GM18907 (cell line): ENCODE results near the gene CUL3.
"Not testable (repeated sequence)": the region's sequence is repeated elsewhere in the genome, so short reads cannot be mapped to it uniquely, and the experiment has no call there.

Experiments
- ATAC-seq: cut with Tn5 transposase; IDR thresholded peaks from one replicate; pipeline ENCODE4 v1.9.1; 2021; ENCODE audit warnings: mild to moderate bottlenecking, moderate library complexity; ENCODE audit not compliant: unreplicated experiment

Gene CUL3

GRCh38 chr2:224545884-224546644 lies 39.1 kb downstream of the CUL3 start:
- ATAC-seq = peak; percentile 67

- ATAC-seq = no peak
These were observed 41.2 kb downstream of the CUL3 start for GRCh38 chr2:224543939-224544338.

- ATAC-seq = no peak
These were observed 46.5 kb downstream of the CUL3 start for GRCh38 chr2:224538561-224539138.

GRCh38 chr2:224532931-224533330 lies 52.2 kb downstream of the CUL3 start:
- ATAC-seq = peak; percentile 72

GRCh38 chr2:224532441-224532840 lies 52.7 kb downstream of the CUL3 start:
- ATAC-seq = peak; percentile 14

GRCh38 chr2:224528171-224528570 lies 57.0 kb downstream of the CUL3 start:
- no peak for ATAC-seq

GRCh38 chr2:224525774-224526173 lies 59.4 kb downstream of the CUL3 start:
- ATAC-seq = no peak

GRCh38 chr2:224524657-224525056 lies 60.5 kb downstream of the CUL3 start:
- ATAC-seq = no peak

GRCh38 chr2:224523626-224524577 lies 61.3 kb downstream of the CUL3 start:
- ATAC-seq = peak; percentile 44

GRCh38 chr2:224522483-224522882 lies 62.7 kb downstream of the CUL3 start:
- ATAC-seq = not testable (repeated sequence)

GRCh38 chr2:224520064-224520463 lies 65.1 kb downstream of the CUL3 start:
- ATAC-seq = peak; percentile 76

GRCh38 chr2:224518806-224519580 lies 66.2 kb downstream of the CUL3 start:
- ATAC-seq = no peak

- ATAC-seq = no peak
These were observed 67.2 kb downstream of the CUL3 start for GRCh38 chr2:224517963-224518362.

- not testable (repeated sequence) for ATAC-seq
These were observed 68.8 kb downstream of the CUL3 start for GRCh38 chr2:224516393-224516792.

- no peak for ATAC-seq
These were observed 71.2 kb downstream of the CUL3 start for GRCh38 chr2:224513991-224514390.

- ATAC-seq = no peak
These were observed 77.4 kb downstream of the CUL3 start for GRCh38 chr2:224507789-224508188.

GRCh38 chr2:224506494-224506893 lies 78.7 kb downstream of the CUL3 start:
- ATAC-seq = no peak

- ATAC-seq = no peak
These were observed 86.2 kb downstream of the CUL3 start for GRCh38 chr2:224498991-224499390.

- no peak for ATAC-seq
These were observed 92.6 kb downstream of the CUL3 start for GRCh38 chr2:224492531-224492930.

- ATAC-seq = not testable (repeated sequence)
These were observed 97.2 kb downstream of the CUL3 start for GRCh38 chr2:224487940-224488339.
